DND-41 (cell line): ENCODE data around the gene RSPH9.
A peak's percentile ranks its signal among the peaks of the same experiment; 100 is the strongest.

Experiments used
- ATAC-seq: fragments of 200-7000 bp; cut with Tn5 transposase; 3 replicates; pipeline ENCODE4 v1.9.1; 2021; ENCODE audit warnings: low read depth; ENCODE audit not compliant: insufficient read depth
- DNase-seq: peaks from one replicate; pipeline ENCODE4 v3.0.0-alpha.2; 2020
- H2AFZ ChIP-seq: 2 replicates; pipeline ENCODE4 v1.6.0; 2012; ENCODE audit warnings: low read depth, low read length
- H3K27ac ChIP-seq: 2 replicates; pipeline ENCODE4 v1.5.1; 2012; ENCODE audit warnings: low read length, inconsistent platforms
- H3K27me3 ChIP-seq: fragments of 200-600 bp; sonication (generic); 2 replicates; pipeline ENCODE4 v1.6.0; 2012; ENCODE audit warnings: low read length, mild to moderate bottlenecking, inconsistent platforms; ENCODE audit not compliant: insufficient read depth, poor library complexity
- H3K36me3 ChIP-seq: 2 replicates; pipeline ENCODE4 v1.5.1; 2012; ENCODE audit warnings: low read length, inconsistent platforms; ENCODE audit not compliant: insufficient read depth
- H3K4me1 ChIP-seq: 2 replicates; pipeline ENCODE4 v1.5.1; 2012; ENCODE audit warnings: mild to moderate bottlenecking, low read length; ENCODE audit not compliant: insufficient read depth
- H3K4me2 ChIP-seq: 2 replicates; pipeline ENCODE4 v1.6.0; 2012; ENCODE audit warnings: mild to moderate bottlenecking, moderate library complexity, low read length, inconsistent platforms; ENCODE audit not compliant: insufficient read depth
- H3K4me3 ChIP-seq, 2 experiments: fragments of 200-600 bp in 1 of 2; shearing (Covaris generic) in 1 of 2; 2 replicates each; pipeline ENCODE4 v1.5.1; 2012 to 2016; ENCODE audit warnings: inconsistent platforms in 2 of 2, low read length in 2 of 2, mild to moderate bottlenecking in 2 of 2, low read depth in 1 of 2, moderate library complexity in 1 of 2
- H3K79me2 ChIP-seq: 2 replicates; pipeline ENCODE4 v1.6.0; 2012; ENCODE audit warnings: low read length, inconsistent platforms; ENCODE audit not compliant: insufficient read depth
- H3K9ac ChIP-seq: 2 replicates; pipeline ENCODE4 v1.6.0; 2012; ENCODE audit warnings: low read depth, mild to moderate bottlenecking, inconsistent platforms, low read length, moderate library complexity
- H3K9me3 ChIP-seq: 2 replicates; pipeline ENCODE4 v1.5.1; 2012; ENCODE audit warnings: low read length, moderate library complexity, mild to moderate bottlenecking, inconsistent platforms; ENCODE audit not compliant: insufficient read depth, severe bottlenecking
- H4K20me1 ChIP-seq: 2 replicates; pipeline ENCODE4 v1.6.0; 2012; ENCODE audit warnings: low read length; ENCODE audit not compliant: insufficient read depth
- CTCF ChIP-seq: IDR thresholded peaks from 2 replicates; pipeline ENCODE4 v1.5.1; 2012; ENCODE audit warnings: borderline replicate concordance, low read length, moderate library complexity, mild to moderate bottlenecking; ENCODE audit not compliant: poor library complexity, severe bottlenecking; ENCODE audit errors: extremely low read depth
- EZH2 ChIP-seq: IDR thresholded peaks from 3 replicates; pipeline ENCODE4 v1.6.1; 2012; ENCODE audit warnings: borderline replicate concordance, low read depth, mild to moderate bottlenecking, moderate library complexity, low read length, inconsistent platforms; ENCODE audit not compliant: severe bottlenecking

Gene RSPH9

GRCh38 chr6:43668151-43669028, 23.6 kb downstream of the RSPH9 start:
- Histone ChIP-seq H2AFZ (no peak overlapping the region), H3K36me3 (peaks cover 23% of the 10 kb centered on the region), H3K79me2 (no peaks in the 10 kb centered on the region), H3K27me3 (no peaks in the 10 kb centered on the region), H3K9me3 (no peaks in the 10 kb centered on the region), H3K4me2 (no peak overlapping the region), H3K9ac (no peak overlapping the region), H4K20me1 (peaks cover 4% of the 10 kb centered on the region; the same call in 1 of the 2 replicates), H3K4me3 (no peak overlapping the region), H3K4me1 (peaks cover 3% of the 10 kb centered on the region), H3K27ac (no peak overlapping the region)
- peak; percentile 46 for DNase-seq
- ATAC-seq, result peak; percentile 48
- TF ChIP-seq EZH2 (no peak), CTCF (peak; percentile 63)

GRCh38 chr6:43669050-43669921, 24.4 kb downstream of the RSPH9 start:
- Histone ChIP-seq H4K20me1 (peaks cover 4% of the 10 kb centered on the region; the same call in 1 of the 2 replicates), H2AFZ (no peak overlapping the region), H3K27me3 (no peaks in the 10 kb centered on the region), H3K36me3 (peaks cover 32% of the 10 kb centered on the region), H3K9me3 (no peaks in the 10 kb centered on the region), H3K4me2 (no peak overlapping the region), H3K4me3 (no peak overlapping the region), H3K27ac (no peak overlapping the region), H3K4me1 (peaks cover 3% of the 10 kb centered on the region), H3K9ac (no peak overlapping the region), H3K79me2 (no peaks in the 10 kb centered on the region)
- TF ChIP-seq CTCF (no peak), EZH2 (no peak)
- ATAC-seq, result no peak
- no peak for DNase-seq

- Histone ChIP-seq H3K4me3 (no peak overlapping the region), H4K20me1 (peaks cover 4% of the 10 kb centered on the region; the same call in 1 of the 2 replicates), H3K4me2 (no peak overlapping the region), H3K79me2 (no peaks in the 10 kb centered on the region), H2AFZ (no peak overlapping the region), H3K9ac (no peak overlapping the region), H3K27me3 (no peaks in the 10 kb centered on the region), H3K9me3 (no peaks in the 10 kb centered on the region), H3K36me3 (peaks cover 40% of the 10 kb centered on the region), H3K4me1 (peaks cover 3% of the 10 kb centered on the region), H3K27ac (no peak overlapping the region)
- ATAC-seq (0 out of 3 replicates have a peak, but pooled peaks have one; percentile 16), DNase-seq (peak; percentile 28)
- TF ChIP-seq CTCF (no peak), EZH2 (no peak)
Measured at GRCh38 chr6:43669922-43670622, 25.2 kb downstream of the RSPH9 start.
